Left hindlimb (tissue), 1 donor: ENCODE results near the gene CIZ1.

Source experiments
- DNase-seq: peaks from one replicate; pipeline ENCODE4 v3.0.0-alpha.2; 2018

The CIZ1 gene

GRCh38 chr9:128159784-128160602, 31.4 kb downstream of the CIZ1 start, which contains the start of gene BBLN:
TSS of gene BBLN (plus strand) at chr9:128160265. CDS start at chr9:128160408, 143 bp downstream.
- peak; percentile 98 for DNase-seq

GRCh38 chr9:128159522-128159783, 31.9 kb downstream of the CIZ1 start:
- DNase-seq, result no peak

- no peak for DNase-seq
Observed at GRCh38 chr9:128155736-128156500, 35.5 kb downstream of the CIZ1 start.

DNA sequence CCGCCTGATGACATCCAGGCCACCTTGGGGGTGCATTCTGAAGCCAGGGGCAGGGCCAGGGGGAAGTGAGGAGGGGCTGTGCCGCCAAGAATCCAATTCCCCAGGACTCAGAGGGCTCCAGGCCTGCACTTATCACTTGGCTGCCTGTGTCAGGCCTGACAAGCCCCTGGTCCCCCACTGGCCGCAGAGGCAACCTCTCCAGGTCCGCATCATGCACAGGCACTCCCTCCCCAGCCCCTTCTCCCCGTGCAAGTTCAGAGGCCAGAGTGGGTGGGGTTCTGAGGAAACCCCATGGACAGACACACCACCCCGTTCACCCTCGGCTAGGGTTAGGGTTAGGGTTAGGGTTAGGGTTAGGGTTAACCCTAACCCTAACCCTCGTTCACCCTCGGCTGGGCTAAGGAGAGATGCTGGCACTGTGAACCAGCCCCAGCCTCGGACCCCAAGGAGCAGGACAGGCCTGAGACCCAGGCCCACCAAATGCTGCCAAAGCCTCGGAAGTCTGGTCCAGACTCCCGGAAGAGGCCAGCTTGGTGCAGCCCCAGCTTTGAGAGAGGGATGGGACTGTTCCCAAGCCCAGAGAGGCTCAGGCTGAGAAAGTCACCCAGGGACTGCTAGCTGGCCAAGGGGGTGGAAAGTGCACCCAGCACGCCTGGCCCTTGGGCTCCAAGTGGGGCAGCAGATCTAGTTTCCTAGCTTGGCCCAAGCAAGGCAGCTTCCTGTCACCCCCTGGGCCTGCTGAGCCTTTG, 37.3 kb downstream of the CIZ1 start:
- DNase-seq, result no peak

DNA sequence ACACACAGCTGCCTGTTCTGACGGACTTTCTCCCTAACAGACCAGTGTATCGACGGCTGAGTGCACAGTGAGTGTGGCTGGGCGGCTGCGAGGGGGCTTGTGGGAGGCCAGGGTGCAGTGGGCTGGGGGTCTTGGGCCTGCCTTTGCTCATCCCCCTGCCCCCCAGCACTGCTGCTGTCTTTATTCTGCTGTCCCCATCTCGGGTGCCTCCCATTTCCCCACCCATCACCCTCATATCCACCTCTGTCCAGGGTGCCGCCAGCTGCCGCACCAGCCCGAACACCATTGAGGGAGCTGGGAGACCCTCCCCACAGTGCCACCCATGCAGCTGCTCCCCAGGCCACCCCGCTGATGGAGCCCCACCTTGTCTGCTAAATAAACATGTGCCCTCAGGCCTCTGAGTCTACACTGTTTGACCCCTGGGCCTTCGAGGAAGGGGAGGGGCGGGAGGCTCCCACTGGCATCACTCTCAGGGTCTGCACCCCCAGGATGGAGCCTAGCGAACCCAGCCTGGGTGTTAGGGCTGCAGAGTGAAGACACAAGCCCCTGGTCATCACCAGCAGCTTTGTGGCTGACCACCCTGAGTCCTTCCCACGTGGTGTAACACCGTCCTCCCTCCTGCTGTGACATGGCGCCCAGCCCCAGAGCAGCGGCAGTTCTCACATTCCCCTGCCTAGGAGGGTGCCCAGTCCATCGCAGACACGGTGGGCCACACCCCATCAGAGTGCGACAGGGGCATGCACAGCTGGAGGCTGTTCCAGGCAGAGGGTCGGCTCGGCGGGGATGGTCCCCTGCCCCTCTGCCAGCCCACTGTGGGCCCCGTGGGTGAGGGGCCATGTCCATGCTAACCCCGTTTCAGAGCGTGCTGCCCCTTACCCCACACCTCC, 38.1 kb downstream of the CIZ1 start:
- DNase-seq, result no peak

DNA sequence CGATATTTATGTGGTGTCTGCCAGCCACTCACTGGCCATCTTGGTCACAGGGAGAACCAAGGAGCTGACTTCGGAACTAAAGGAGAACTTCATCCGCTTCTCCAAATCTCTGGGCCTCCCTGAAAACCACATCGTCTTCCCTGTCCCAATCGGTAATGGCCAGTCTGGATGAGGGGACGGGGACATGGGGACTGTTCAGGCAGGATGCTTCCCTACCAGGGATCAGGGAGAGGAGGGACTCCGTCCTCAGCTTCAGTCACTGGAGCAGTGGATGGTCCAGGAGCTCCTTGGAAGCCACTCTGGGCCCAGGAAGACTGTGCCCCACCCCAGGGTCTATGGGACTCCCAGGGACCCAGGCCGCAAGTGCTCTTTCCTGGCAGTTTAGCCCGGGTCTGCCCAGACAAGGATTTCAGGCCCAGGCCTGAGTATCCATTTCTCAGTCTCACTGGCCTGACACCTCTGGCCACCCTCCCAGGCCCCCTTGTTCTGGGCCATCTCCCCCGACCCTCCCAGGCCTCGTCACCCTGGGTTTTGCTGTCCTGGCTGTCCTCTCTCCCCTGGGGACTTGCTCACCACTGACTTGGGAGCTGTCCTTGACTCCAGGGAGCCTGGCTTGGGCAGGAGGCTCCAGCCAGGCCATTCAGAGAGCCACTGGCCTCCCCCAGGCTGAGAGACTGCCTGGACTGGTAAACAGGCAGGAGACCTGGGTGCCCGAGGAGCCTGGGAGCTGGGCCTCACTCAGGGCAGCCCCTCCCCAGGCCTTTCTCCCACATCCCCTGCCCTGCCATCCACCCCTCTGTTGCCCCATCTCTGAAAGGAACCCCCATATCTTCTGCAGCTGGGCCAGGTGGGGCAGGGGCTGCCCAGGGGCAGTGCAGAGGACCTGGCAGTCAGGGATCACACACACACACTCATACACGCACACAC, 39.0 kb downstream of the CIZ1 start:
- DNase-seq, result no peak

DNA sequence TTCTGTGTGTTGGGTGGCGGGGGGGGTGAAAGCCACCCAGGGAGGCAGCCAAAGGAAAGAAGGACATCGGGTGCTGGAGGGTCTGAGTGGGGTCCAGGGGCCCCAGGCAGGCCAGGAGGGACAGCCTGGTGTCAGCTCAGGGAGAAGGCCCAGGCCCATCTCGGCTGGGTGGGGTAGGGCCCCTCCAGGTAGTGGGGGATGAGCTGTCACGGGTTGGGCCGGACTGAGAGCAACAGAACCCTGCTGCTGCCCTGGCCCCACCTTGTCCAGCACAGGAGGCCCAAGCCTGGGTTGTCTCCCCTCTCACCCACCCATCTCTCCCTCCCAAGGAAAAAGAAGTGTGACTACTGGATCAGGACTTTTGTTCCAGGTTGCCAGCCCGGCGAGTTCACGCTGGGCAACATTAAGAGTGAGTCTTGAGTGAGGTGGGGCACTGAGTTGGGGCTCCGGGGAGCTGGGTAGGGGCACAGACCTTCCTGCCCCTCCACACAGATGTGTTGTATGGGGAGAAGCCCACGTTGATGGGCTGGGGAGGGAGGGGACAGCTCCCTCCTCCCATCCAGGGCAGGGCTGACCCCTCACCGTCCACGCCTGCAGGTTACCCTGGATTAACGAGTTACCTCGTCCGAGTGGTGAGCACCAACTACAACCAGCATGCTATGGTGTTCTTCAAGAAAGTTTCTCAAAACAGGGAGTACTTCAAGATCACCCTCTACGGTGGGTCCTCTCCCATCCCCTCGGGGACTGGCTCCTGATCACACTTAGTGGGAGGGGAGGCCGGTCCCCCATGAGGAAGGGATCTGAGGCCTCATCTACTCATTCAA, 39.9 kb downstream of the CIZ1 start:
- DNase-seq, result no peak

GRCh38 chr9:128150594-128151308, 40.6 kb downstream of the CIZ1 start:
- no peak for DNase-seq

DNA sequence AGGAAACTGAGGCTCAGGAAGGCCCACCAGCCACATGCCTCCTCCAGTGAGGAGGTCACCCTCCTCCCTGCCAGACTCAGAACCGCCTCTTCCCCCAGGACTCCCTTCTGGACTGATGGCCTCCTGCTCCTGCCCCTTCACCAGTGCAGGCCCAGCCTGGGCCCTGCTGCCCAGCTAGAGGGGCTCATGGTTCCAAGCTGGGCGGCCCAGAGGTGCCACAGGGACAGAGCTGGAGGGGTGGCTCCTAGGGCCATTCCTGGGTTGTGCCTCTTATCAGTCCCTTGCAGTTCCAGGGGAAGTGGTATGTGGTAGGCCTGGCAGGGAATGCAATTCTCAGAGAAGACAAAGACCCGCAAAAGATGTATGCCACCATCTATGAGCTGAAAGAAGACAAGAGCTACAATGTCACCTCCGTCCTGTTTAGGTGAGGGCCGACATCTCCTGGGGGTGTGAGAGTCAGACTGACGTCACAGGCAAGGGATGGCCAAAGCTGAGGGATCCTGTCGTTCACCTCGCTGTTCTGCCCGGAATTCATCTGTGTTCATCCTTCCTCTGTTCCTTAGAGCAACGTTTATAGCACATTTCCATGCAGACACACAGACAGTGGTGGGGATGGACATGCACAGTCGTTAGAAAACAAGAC, 41.3 kb downstream of the CIZ1 start:
- no peak for DNase-seq

DNA sequence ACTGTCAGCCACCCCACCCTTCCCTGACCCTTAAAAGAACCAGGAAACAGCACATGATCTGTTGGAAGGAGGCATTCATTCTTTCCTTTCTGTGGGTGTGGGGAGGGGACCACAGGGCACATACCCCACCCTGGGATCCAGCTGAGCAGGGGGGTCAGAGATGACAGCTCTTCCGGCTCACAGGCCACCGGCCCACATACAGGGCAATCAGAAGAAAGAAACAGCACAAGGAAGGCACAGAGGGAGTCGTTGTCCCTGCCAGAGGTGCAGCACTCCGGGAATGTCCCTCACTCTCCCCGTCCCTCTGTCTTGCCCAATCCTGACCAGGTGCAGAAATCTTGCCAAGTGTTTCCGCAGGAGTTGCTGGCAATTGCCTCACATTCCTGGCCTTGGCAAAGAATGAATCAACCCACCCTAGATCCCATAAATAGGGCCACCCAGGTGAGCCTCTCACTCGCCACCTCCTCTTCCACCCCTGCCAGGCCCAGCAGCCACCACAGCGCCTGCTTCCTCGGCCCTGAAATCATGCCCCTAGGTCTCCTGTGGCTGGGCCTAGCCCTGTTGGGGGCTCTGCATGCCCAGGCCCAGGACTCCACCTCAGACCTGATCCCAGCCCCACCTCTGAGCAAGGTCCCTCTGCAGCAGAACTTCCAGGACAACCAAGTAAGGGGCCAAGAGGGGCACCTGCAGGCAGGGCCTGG, 42.2 kb downstream of the CIZ1 start, which contains the start of gene LCN2:
Gene LCN2, plus strand, starts transcription at position 453 of the 701 bp plus-strand sequence. Its CDS starts 73 bp downstream, at position 526.
- peak; percentile 35 for DNase-seq

DNA sequence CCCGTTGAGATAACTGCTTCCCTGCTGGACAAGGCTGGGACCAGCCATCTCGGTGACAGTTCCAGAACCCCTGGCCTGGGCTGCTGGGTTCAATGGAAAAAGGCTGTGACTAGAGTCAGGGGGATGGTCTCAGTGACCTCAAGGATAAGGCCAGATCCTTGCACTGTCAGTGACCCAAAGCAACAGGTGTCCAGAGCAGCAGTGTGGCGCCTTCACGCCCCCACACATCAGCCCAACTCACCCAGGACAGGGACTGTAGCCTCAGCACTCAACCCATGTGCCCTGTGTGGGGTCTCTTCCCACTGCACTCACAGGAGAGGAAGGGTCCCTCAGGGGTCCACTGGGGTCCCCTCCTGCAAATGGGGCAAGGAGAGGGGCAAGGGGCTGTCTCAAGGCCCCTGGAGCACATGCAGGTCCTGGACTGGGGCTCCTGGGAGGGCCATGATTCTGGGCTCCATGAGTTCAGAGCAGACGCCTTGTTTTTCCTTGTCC, 42.8 kb downstream of the CIZ1 start:
- no peak for DNase-seq

DNA sequence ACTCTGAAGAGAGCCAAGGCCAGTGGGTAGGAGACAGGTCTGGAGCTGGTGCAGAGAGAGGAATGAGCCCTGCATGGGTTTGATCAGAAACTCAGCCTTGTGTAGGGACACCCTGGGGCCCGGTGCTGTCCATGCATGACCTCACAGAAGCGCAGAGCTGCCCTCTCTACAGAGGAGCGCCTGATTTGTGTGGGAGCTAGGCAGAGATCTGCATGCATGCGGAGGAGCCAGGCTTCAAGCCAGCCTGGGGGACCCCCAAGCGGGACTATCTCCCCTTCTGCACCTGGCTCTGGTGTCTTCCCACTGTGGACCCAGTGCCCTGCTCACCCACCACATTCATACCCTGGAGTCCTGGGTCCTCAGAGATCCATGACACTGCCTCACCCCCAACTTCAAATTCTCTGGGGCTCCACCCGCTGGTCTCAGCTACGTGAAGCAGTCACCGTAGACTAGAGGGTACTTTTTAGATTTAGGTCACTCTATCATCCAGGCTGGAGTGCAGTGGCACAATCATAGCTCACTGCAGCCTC, 44.7 kb downstream of the CIZ1 start:
- peak; percentile 9 for DNase-seq

GRCh38 chr9:128145951-128146351, 45.4 kb downstream of the CIZ1 start:
- DNase-seq, result no peak

GRCh38 chr9:128145536-128145935, 45.8 kb downstream of the CIZ1 start:
- peak; percentile 25 for DNase-seq

- peak; percentile 40 for DNase-seq
Observed at GRCh38 chr9:128144239-128145181, 46.9 kb downstream of the CIZ1 start.

DNA sequence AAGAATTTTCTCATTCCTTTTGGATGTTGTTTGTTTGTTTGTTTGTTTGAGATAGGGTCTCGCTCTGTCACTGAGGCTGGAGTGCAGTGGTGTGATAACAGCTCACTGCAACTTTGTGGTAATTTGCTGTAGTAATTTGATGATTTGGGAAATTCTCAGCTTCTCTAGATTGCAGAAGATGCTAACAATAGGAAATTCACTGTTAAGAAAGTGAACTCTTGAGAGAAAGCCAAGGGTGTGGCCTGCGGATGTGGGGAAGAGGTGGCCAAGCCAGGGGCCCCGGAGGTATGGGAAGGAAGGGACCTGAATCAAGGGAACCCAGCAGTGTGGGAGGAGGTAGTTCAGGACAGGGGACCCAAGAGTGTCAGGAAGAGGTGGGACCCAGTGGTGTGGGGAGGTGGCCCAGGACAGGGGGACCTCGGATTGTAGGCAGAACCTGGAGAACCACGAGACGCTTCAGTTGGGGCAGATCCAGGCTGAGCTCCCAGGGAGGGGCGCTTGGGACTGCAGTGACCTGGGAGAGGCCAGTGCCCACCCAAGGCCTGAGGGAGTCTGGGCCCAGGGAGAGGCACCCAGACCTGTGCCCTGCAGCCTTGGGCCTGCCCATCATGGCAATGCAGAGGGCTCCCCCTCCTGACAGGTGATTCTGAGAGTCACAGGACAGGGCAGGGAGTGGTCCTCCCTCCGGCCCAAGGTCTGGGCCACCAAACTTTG, 47.7 kb downstream of the CIZ1 start:
- DNase-seq, result peak; percentile 7
